LoVo (cell line): Measurements from ENCODE around the gene CAMK1D.
A peak's percentile ranks its signal among the peaks of the same experiment; 100 is the strongest.

Source experiments
- DNase-seq: peaks from one replicate; pipeline ENCODE4 v3.0.0-alpha.2; 2016; ENCODE audit warnings: low spot score

Gene CAMK1D

GRCh38 chr10:12629767-12630165 lies 280.4 kb downstream of the CAMK1D start:
- no peak for DNase-seq

- DNase-seq: peak; percentile 39
Observed at GRCh38 chr10:12631216-12631615, 281.9 kb downstream of the CAMK1D start.

DNA sequence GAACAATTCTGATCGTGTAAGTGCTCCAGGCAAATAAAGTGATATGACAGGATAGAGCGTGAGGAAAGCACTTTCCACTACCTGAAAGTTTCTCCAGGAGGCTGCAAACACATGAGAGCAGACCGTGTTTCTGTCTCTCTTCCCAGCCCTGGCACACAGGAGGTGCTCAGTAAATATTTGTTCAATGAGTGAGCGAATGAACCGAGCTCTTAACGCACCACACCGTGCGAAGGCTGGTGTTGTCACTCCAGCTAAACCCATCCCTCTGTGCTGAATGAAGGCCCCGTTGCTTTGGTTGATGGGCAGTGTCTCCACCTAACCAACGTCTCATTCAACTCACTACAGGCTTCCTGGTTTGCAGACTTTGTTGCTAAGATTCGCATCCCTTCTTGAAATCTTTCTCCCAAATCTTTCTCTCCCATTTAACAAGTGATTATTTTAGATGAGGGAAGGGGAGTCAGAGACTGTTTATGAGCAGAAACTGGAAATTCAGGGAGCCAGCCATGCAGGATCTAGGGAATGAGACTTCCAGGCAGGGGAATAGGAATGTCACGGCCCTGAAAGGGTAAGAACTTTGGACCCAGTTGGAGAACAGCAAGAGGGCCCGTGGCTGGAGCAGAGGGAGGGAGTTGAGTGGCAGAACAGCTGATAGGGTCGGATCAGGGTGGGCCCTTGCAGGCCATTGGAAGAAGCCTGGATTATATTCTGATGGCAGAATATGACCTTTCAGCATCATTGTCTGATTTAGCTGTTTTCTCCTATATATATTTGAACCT lies 282.6 kb downstream of the CAMK1D start:
- DNase-seq: peak; percentile 12

GRCh38 chr10:12633776-12634620 lies 284.7 kb downstream of the CAMK1D start:
- DNase-seq: no peak

- DNase-seq: no peak
Observed at GRCh38 chr10:12634621-12634931, 285.2 kb downstream of the CAMK1D start.

DNA sequence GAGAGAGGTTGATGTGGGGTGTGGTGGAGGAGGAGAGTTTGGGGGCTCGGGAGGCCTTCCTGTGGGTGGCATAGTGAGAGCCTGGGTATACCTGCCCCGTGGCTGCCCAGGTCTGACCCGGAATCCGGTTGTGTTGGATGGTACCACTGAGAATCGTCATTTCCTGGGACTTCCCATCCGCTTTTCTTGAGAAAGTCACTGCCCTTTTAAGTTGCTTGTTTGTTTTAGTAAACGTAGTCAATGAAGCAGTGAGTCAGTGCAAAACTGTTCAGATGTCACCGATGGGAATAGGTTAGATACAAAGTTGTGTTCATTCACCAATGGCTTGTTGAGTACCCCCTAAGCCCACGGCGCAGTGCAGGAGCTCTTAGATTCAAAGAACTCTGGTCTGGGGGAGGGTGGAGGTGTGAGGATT lies 285.8 kb downstream of the CAMK1D start:
- DNase-seq: no peak

DNA sequence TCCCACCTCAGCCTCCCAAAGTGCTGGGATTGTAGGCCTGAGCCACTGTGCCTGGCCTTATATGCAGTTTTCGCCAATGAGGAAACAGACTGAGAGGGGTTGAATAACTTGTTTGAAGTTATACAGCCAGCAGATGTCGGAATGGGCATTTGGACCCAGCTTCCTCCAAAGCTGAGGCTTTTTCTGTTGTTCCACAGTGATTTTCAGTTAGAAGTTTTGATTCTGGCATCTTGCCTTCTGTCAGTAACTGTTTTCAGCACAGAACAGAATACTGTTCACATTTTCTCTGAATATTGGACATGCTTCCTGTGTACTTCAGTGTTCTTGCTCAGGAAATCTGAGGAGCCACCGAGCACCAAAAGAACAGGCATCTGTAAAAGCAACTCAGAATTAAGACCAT lies 287.2 kb downstream of the CAMK1D start:
- DNase-seq: no peak

GRCh38 chr10:12637649-12638048 lies 288.3 kb downstream of the CAMK1D start:
- DNase-seq: no peak

DNA sequence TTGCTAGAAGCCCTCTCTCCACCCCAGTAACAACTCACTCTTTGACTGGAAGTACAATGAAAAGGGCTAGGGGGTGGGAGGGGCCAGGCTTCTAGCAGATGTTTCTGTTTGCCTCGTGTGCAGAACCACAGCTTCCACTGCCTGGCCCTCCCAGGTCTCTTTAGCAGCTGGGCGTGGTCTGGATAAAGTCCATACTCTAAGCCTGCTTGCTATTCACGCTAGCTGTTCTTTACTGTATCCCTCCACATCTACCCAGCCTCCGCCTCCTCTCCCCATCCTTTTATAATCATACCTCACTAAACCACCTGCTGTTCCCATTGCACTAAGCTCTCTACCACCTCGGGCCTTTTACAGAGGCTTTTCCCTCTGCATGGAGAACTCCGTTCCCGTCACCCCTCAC lies 288.8 kb downstream of the CAMK1D start:
- peak; percentile 33 for DNase-seq

DNA sequence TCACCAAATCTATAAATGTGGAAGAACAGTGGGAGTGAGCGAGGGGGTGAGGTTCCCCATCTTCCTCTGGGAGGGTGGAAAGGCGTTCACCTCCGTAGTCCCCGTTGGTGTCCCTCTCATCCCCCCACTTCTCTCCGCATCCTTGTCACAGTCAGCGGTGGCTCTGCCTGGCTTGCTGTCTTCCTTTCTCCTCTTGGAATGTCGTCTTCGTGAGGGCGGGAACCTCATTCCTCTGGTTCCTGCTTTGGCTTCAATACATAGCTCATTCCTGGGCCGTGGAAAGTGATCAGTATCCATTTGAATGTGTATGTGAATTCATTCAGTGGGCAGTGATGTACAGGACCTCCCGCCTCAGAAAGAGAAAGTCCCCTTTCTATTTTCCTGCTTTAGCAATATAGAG lies 289.4 kb downstream of the CAMK1D start:
- no peak for DNase-seq

GRCh38 chr10:12639996-12640944 lies 290.9 kb downstream of the CAMK1D start:
- DNase-seq: no peak

DNA sequence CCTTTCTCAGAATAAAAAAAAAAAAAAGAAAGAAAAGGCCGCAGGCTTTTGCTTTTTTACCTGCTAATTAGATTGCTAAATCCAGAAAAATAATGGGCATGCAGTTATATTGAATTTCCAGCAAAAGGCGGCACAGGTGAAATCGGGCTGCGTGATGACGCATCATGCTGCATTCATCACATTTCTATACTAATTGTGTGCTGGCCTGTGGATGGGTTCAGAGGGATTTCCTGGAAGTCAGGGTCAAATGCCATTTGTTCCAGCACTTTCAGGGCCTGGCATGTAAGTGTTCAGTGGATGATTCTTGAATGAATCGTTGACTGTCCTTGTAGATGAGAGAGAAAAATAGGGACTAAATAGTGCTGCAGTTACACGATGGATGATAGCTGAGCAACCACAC lies 292.7 kb downstream of the CAMK1D start:
- DNase-seq: no peak

GRCh38 chr10:12643279-12643678 lies 293.9 kb downstream of the CAMK1D start:
- DNase-seq: no peak

GRCh38 chr10:12644380-12645144 lies 295.2 kb downstream of the CAMK1D start:
- DNase-seq: no peak

- no peak for DNase-seq
Observed at GRCh38 chr10:12645449-12645848, 296.1 kb downstream of the CAMK1D start.

GRCh38 chr10:12649012-12649584 lies 299.8 kb downstream of the CAMK1D start:
- no peak for DNase-seq

DNA sequence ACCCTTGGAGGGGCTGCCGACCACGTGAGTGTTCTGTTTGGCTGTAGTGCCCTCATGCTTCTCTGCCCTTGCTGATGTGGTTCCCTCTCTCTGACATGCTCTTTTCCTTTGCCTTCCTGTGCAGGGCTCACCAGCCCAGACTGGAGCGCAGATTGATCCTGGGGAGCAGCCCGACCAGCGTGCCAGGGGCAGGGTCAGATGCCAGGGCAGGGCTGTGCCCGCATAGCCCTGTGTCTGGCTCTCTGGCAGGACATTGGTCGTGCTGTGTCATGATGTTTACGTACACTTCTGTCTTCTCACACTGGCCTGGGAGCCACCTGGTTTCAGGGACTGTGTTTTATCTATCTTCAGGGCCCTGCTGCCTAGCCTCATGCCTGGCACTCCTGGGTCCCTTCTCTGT lies 300.8 kb downstream of the CAMK1D start:
- DNase-seq: no peak

DNA sequence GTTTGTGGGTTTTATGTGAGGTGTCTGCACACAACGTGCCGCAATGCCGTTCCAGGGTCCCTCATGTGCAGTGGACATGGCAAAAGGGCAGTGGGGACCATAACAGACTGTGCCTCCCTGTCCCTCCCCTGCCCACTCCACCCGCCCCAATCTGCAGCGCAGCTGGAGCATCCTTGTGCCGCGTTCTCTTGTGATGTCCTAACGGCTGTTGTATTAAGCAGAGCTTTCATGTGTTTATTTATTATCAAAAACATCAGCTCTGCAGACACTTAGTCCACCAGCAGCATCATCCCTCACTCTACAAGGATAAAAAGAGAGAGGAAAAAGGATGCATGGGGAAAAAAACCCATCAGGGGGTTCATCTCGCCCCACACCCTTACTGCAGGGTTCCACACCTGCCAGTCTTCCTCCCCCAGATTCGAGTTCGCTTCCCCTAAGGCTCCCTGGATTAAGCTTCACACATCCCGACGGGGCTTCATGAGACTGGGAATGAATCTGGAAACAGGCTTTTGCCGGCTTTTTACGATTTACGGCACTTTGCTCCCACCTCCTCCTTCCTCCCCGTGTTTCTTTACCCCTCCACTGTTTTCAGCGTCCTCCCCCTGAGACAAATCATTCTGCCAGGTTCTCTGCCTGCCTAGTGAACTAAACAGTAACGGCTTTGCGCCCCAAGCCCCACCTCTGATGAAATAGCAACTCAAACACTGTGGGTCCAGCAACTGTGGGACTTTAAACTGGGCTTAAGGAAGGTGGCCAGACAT lies 301.4 kb downstream of the CAMK1D start:
- DNase-seq: no peak

DNA sequence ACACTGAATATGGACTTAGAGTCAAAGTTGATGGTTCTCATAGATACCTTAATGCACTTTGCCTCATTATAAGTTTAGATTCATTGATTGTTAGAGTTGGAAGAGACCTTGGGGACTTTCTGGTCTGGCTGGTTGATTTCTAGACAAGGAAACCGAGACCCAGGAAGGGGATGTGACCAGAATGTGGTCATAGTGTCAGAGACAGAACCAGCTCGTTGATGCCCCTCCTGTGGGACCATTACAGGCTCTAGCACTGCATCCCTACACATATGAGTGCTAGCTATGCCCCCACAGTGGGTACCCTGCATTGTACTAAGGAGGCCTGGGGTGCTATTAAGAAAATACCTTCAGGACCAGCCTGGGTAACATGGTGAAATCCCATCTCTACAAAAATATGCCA lies 306.6 kb downstream of the CAMK1D start:
- DNase-seq: no peak

DNA sequence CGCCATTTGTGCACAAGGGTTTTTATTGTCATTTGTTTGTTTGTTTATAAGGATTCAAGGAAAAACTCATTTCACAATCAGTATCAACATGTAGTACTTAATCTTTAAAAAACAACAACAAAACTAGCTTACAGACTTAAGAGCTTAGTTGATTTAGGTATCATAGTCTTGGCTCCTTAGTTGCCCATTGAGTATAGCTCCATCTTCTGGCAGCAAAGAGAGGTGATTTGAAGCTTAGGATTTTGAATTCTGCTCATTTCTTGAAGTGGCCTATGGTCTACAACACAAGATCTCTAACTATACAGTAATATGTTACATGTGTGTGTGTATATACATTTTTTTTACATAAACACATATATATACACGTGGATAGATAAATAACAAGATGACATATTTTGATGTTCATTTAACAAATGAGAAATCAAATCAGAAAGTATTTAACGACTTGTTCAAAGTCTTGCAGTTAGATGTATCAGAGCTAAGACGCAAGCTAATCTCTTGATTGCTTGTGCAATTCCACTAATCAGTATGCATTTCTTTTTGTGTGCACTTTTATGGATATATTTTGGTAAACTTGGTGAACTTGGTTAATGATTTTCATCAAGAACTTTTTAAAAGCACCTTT lies 307.3 kb downstream of the CAMK1D start:
- DNase-seq: peak; percentile 69
